ENCODE measurements around the gene ABI1. TPM values are rescaled to one million over a fixed set of nuclear protein-coding genes. Genes with fewer than 3 reads are reported as not detected.

The ABI1 gene
- total RNA-seq, 2 experiments from 2014 or later: 54.5 to 54.6 TPM

GRCh38 chr10:26806557-26806956 lies 54.2 kb downstream of the ABI1 start:
- POLR2A ChIA-PET: interaction anchor here (0.7 kb wide), 1 partner anchor 52 kb away, joined by 3 read pairs; no protein-coding TSS in a partner anchor
- H3K27ac Mint-ChIP-seq: no peak overlapping the region

DNA sequence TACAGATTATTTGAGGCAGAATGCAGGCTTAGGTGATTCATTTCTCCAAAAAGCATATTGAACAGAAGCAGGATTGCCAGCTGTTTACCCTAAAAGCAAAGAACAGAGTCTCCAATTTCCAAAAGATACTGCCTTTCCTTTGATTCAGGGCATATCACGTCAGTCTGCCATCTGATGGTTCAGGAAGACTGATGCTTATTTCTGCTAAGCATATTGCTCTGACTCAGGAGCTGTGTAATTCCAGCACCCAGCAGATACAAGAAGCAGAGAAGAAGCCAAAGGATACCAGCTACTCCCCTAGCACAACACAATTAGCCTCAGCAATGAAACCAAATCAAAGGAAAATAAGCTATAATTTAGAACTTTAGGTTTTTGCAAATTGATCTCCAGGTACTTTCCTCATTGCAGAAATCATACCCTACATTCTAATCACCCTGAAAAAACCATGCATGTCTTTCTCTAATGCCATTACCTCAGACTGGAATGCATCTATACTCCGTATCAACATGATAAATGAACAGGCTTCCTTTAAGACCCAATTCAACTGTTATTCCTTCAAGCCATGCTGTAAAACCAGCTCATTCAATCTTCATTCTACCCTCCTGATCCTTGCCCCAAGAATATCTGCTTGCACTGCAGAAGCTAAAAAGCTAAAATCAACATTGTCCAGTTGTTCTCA lies 55.1 kb downstream of the ABI1 start:
- Mint-ChIP-seq H3K27ac (no peak overlapping the region), H3K4me1 (peaks cover 36% of the 10 kb centered on the region), H3K4me3 (no peak overlapping the region), H3K27me3 (no peaks in the 10 kb centered on the region), H3K9me3 (no peaks in the 10 kb centered on the region), H3K36me3 (peaks cover 7% of the 10 kb centered on the region)
- no peak for DNase-seq
- no peak for ATAC-seq (ENCODE audit: low read depth)
- POLR2A ChIA-PET: no interaction called here

More at GRCh38 chr10:26806557-26806956, 54.2 kb downstream of the ABI1 start:
- no peak for ATAC-seq (ENCODE audit: low read depth)
- H3K27me3 Mint-ChIP-seq: no peaks in the 10 kb centered on the region
- DNase-seq: no peak
- H3K36me3 Mint-ChIP-seq: peaks cover 4% of the 10 kb centered on the region
- H3K9me3 Mint-ChIP-seq: no peaks in the 10 kb centered on the region
- H3K4me3 Mint-ChIP-seq: no peak overlapping the region
- peaks cover 36% of the 10 kb centered on the region for H3K4me1 Mint-ChIP-seq

DNA sequence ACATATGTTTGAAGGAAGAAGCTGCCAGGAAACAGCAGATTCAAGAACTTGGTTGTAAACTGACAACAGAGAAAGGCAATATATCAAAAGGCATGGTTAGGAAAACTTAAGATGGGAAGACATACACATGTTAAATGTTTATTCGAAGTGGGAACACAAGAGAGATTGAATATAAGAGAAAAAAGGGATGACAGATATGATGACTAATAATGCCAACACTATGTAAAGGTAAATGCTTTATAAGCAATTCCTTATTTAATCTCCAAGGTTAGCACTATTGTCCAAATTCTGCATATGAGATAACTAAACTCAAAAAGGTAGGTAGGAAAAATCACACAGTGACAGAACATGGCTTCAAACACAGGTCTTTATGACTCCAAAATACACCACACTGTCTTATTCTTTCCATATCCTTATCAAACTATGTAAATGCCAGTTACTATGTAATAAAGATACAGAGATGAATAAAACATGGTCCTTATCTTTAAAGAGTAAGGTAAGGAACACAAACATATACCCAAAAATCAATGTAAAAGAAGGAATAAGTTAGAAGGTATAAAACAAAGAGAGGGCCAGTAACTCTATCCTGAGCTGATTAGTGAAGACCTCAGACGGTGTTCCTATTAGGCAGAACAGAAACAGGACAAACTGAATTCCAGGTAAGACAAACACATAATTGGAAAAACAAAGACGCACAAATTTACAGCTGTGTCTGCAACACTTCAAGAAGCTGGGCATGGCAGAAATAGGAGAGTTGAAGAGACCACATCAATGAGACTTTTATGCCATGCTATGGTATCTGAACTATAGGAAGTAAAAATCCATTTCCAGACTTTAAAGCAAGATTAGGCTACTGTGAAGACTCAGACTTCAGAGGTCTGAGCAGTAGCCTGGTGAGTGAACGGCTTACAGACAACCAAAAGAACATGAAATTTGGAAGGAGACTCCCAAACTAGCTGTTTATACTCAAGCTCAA lies 56.1 kb downstream of the ABI1 start:
- ATAC-seq (ENCODE audit: low read depth) (no peak), DNase-seq (no peak)
- Mint-ChIP-seq H3K27me3 (no peaks in the 10 kb centered on the region), H3K36me3 (peaks cover 10% of the 10 kb centered on the region), H3K4me1 (peaks cover 37% of the 10 kb centered on the region), H3K9me3 (no peaks in the 10 kb centered on the region), H3K27ac (no peak overlapping the region), H3K4me3 (no peak overlapping the region)
- POLR2A ChIA-PET: no interaction called here

GRCh38 chr10:26803849-26804248 lies 56.9 kb downstream of the ABI1 start:
- ATAC-seq (ENCODE audit: low read depth): no peak
- Mint-ChIP-seq H3K9me3 (no peaks in the 10 kb centered on the region), H3K36me3 (peaks cover 10% of the 10 kb centered on the region), H3K4me1 (peaks cover 39% of the 10 kb centered on the region), H3K4me3 (no peak overlapping the region), H3K27me3 (no peaks in the 10 kb centered on the region), H3K27ac (no peak overlapping the region)
- POLR2A ChIA-PET: no interaction called here
- no peak for DNase-seq

DNA sequence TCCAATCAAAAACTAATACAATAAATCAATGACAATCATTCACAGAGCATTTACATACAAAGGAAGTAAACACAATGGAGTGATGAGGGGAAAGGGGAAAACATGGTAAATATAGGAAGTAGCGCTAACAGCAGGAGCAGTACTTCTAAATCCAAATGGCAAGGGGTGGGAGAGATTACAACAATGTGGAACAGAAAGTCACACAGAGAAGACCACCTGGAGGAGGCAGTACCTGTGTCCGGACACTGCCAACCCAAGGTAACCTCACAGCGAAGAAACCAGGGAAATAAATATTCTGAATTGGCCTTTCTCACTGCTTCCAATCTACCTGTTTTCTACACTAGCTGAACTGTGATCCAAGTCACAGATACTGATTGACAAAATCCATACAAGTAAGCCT lies 58.2 kb downstream of the ABI1 start:
- no peak for DNase-seq
- no peak overlapping the region for H3K27ac Mint-ChIP-seq
- H3K36me3 Mint-ChIP-seq: peaks cover 17% of the 10 kb centered on the region
- ATAC-seq (ENCODE audit: low read depth): no peak
- no peaks in the 10 kb centered on the region for H3K9me3 Mint-ChIP-seq
- H3K4me3 Mint-ChIP-seq: no peak overlapping the region
- POLR2A ChIA-PET: no interaction called here
- no peaks in the 10 kb centered on the region for H3K27me3 Mint-ChIP-seq
- peaks cover 37% of the 10 kb centered on the region for H3K4me1 Mint-ChIP-seq

DNA sequence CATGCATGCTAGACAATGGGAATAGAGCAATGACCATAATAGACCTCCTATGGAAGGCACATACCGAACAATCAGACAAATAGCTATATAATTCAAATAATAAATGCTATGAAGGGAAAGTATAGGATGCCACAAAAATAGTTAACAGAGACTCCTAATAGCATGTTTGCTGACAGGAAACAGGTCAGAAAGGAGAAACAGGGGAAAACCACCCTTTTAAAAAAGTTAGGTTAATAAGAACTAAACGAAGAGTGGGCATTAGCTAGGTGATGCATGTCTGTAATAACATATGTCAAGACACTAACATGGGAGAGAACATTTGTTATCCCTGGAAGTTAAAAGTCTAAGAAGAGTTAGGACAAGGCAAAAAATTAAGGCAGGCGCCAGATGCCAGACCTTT lies 58.9 kb downstream of the ABI1 start:
- Mint-ChIP-seq H3K9me3 (peaks cover 3% of the 10 kb centered on the region), H3K27ac (no peak overlapping the region), H3K27me3 (no peaks in the 10 kb centered on the region), H3K36me3 (peaks cover 22% of the 10 kb centered on the region), H3K4me3 (no peak overlapping the region), H3K4me1 (peaks cover 36% of the 10 kb centered on the region)
- POLR2A ChIA-PET: no interaction called here
- DNase-seq (no peak), ATAC-seq (ENCODE audit: low read depth) (no peak)

- no peak overlapping the region for H3K27ac Mint-ChIP-seq
- H3K4me1 Mint-ChIP-seq: peaks cover 31% of the 10 kb centered on the region
- H3K27me3 Mint-ChIP-seq: no peaks in the 10 kb centered on the region
- H3K9me3 Mint-ChIP-seq: peaks cover 3% of the 10 kb centered on the region
- DNase-seq (no peak), ATAC-seq (ENCODE audit: low read depth) (no peak)
- H3K4me3 Mint-ChIP-seq: no peak overlapping the region
- H3K36me3 Mint-ChIP-seq: peaks cover 23% of the 10 kb centered on the region
- POLR2A ChIA-PET: no interaction called here
Measured at GRCh38 chr10:26801274-26801673, 59.5 kb downstream of the ABI1 start.

DNA sequence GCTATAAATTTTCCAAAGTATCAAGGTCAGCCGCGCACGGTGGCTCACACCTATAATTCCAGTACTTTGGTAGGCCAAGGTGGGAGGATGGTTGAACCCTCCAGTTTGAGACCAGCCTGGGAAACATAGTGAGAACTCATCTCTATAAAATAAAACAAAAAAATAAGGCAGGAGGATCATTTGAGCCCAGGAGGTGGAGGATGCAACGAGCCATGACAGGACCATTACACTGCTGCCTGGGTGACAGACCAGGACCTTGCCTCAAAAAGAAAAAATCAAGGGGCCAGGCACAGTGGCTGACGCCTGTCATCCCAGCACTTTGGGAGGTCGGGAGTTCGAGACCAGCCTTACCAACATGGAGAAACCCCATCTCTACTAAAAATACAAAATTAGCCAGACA lies 60.3 kb downstream of the ABI1 start:
- H3K4me1 Mint-ChIP-seq: peaks cover 25% of the 10 kb centered on the region
- DNase-seq (no peak), ATAC-seq (ENCODE audit: low read depth) (no peak)
- H3K36me3 Mint-ChIP-seq: peaks cover 26% of the 10 kb centered on the region
- H3K27me3 Mint-ChIP-seq: no peaks in the 10 kb centered on the region
- POLR2A ChIA-PET: no interaction called here
- H3K4me3 Mint-ChIP-seq: no peak overlapping the region
- no peak overlapping the region for H3K27ac Mint-ChIP-seq
- peaks cover 3% of the 10 kb centered on the region for H3K9me3 Mint-ChIP-seq

DNA sequence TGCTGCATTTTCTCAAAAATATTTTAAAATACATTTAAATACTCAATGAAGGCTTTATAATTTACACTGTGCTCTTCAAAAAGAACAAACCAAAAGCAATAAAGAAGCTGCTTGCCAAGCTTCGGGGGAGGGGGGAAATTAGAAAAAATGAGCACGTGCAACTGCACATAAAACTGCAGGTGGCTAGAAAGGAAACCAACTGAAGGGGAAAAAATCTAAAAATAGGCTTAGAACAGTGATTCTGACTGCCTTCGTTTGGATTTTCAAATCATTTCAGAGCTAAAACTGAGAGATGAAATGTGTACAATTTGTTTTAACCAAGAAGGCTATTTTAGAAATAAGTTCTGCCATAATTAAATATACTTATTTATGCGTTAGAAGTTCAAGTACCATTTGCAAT lies 61.4 kb downstream of the ABI1 start:
- POLR2A ChIA-PET: no interaction called here
- no peak overlapping the region for H3K27ac Mint-ChIP-seq
- peaks cover 3% of the 10 kb centered on the region for H3K9me3 Mint-ChIP-seq
- H3K27me3 Mint-ChIP-seq: no peaks in the 10 kb centered on the region
- H3K36me3 Mint-ChIP-seq: peaks cover 30% of the 10 kb centered on the region
- H3K4me3 Mint-ChIP-seq: no peak overlapping the region
- no peak for DNase-seq
- no peak for ATAC-seq (ENCODE audit: low read depth)
- H3K4me1 Mint-ChIP-seq: peaks cover 16% of the 10 kb centered on the region

DNA sequence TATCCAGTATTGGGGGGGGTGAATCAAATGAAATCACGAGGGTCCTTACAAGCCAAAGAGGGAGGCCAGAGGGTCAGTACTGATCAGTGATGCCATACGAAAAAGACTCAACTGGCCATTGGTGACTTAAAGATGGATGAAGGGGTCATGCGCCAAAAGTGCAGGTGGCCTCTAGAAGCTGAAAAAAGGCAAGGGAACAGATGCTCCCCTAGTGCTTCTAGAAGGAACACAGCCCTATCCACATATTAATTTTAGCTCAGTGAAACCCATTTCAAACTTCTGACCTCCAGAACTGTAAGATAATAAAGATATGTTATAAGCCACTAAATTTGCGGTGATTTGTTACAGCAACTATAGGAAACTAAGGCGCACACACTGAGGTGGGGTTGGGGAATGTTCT lies 62.5 kb downstream of the ABI1 start:
- Mint-ChIP-seq H3K36me3 (peaks cover 30% of the 10 kb centered on the region), H3K27ac (no peak overlapping the region), H3K9me3 (peaks cover 3% of the 10 kb centered on the region), H3K4me1 (peaks cover 14% of the 10 kb centered on the region), H3K27me3 (no peaks in the 10 kb centered on the region), H3K4me3 (no peak overlapping the region)
- ATAC-seq (ENCODE audit: low read depth) (no peak), DNase-seq (no peak)
- POLR2A ChIA-PET: no interaction called here

DNA sequence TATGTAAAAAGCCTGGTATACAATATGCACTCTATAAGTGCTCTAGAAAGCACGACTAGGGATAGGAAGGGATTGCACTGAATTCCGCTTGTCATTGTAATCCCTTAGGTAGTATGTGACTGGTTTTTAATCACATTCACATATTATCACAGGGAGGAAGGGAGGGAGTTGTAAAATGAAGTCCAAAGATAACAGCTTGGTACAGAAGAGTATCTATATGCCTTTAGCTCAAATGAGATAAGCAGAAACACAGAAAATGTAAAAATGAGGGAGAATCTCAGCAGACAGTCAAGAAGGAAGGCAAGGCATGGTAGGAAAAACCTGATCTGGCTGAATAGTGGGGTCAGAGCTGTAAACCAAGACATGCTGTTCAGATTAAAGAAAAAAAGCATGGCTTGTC lies 63.4 kb downstream of the ABI1 start:
- H3K27me3 Mint-ChIP-seq: no peaks in the 10 kb centered on the region
- H3K4me1 Mint-ChIP-seq: peaks cover 7% of the 10 kb centered on the region
- ATAC-seq (ENCODE audit: low read depth) (no peak), DNase-seq (no peak)
- peaks cover 3% of the 10 kb centered on the region for H3K9me3 Mint-ChIP-seq
- POLR2A ChIA-PET: no interaction called here
- H3K36me3 Mint-ChIP-seq: peaks cover 31% of the 10 kb centered on the region
- H3K4me3 Mint-ChIP-seq: no peak overlapping the region
- no peak overlapping the region for H3K27ac Mint-ChIP-seq

GRCh38 chr10:26792758-26793495 lies 67.8 kb downstream of the ABI1 start:
- POLR2A ChIA-PET: no interaction called here
- Mint-ChIP-seq H3K4me1 (peaks cover 3% of the 10 kb centered on the region), H3K4me3 (no peak overlapping the region), H3K36me3 (peaks cover 35% of the 10 kb centered on the region), H3K27me3 (no peaks in the 10 kb centered on the region), H3K27ac (no peak overlapping the region), H3K9me3 (peaks cover 8% of the 10 kb centered on the region)
- no peak for ATAC-seq (ENCODE audit: low read depth)
- DNase-seq: no peak

GRCh38 chr10:26790221-26790995 lies 70.3 kb downstream of the ABI1 start:
- Mint-ChIP-seq H3K4me3 (no peak overlapping the region), H3K9me3 (peaks cover 5% of the 10 kb centered on the region), H3K27me3 (no peaks in the 10 kb centered on the region), H3K36me3 (peaks cover 37% of the 10 kb centered on the region), H3K27ac (no peak overlapping the region), H3K4me1 (peaks cover 3% of the 10 kb centered on the region)
- ATAC-seq (ENCODE audit: low read depth) (no peak), DNase-seq (no peak)
- POLR2A ChIA-PET: no interaction called here

Data from activated naive CD8-positive, alpha-beta T cell treated with anti-CD3 and anti-CD28 coated beads, Interleukin-2, amount 10 ng/mL, durations not matched to agents 7 days and 5 days (primary cell).